HepG2 (cell line): ENCODE measurements around the gene HIVEP2.

Experiments
- CTCF ChIP-seq: sonication (generic); formaldehyde crosslinking; IDR thresholded peaks from 2 replicates; pipeline ENCODE4 v1.5.0; 2020; ENCODE audit warnings: mild to moderate bottlenecking, missing genetic modification reagents, moderate library complexity
- EP300 ChIP-seq, 3 experiments: sonication (generic) in 1 of 3; formaldehyde crosslinking in 1 of 3; IDR thresholded peaks; 2 replicates each; pipeline versions ENCODE4 v1.5.1 to v1.6.1; 2011 to 2020; ENCODE audit warnings: low read depth in 2 of 3, low read length in 2 of 3, borderline replicate concordance in 1 of 3, improper control_type of control experiment in 1 of 3, mild to moderate bottlenecking in 1 of 3, missing genetic modification reagents in 1 of 3, moderate library complexity in 1 of 3
- JUN ChIP-seq: sonication (generic); formaldehyde crosslinking; IDR thresholded peaks from 2 replicates; pipeline ENCODE4 v1.4.0; 2020; ENCODE audit warnings: mild to moderate bottlenecking, missing genetic modification reagents
- JUND ChIP-seq: sonication (generic); formaldehyde crosslinking; IDR thresholded peaks from 2 replicates; pipeline ENCODE4 v1.8.0; 2022; ENCODE audit warnings: mild to moderate bottlenecking, missing genetic modification reagents
- ZBTB49 ChIP-seq: sonication (generic); formaldehyde crosslinking; IDR thresholded peaks from 2 replicates; pipeline ENCODE4 v1.4.0; 2020; ENCODE audit warnings: missing genetic modification reagents, borderline replicate concordance
- ZNF639 ChIP-seq: conservative IDR thresholded peaks from 2 replicates; pipeline ENCODE4 v1.6.1; 2018; ENCODE audit warnings: missing genetic modification reagents
- ZNF709 ChIP-seq: sonication (generic); formaldehyde crosslinking; IDR thresholded peaks from 2 replicates; pipeline ENCODE4 v1.5.0; 2020; ENCODE audit warnings: mild to moderate bottlenecking, missing genetic modification reagents

- TF ChIP-seq ZBTB49 (no peak), EP300 (IDR thresholded peaks at IDR 0.05; ENCODE audit: low read depth in 2 of 2, low read length in 2 of 2) (no peak), EP300 (CRISPR knock-in tag; IDR thresholded peaks at IDR 0.05; ENCODE audit: borderline replicate concordance) (no peak), ZNF639 (CRISPR knock-in tag) (no peak), CTCF (CRISPR knock-in tag) (no peak), ZNF709 (no peak), JUND (CRISPR knock-in tag) (no peak), JUN (CRISPR knock-in tag) (no peak)
Observed at GRCh38 chr6:142819603-142820337, 125.2 kb downstream of the HIVEP2 start.
